Fibroblast of the conjunctiva (primary cell): ENCODE data around the gene CAMSAP2.
A peak's percentile ranks its signal among the peaks of the same experiment; 100 is the strongest.
"Not testable (repeated sequence)": the region's sequence is repeated elsewhere in the genome, so short reads cannot be mapped to it uniquely, and the experiment has no call there.

Experiments used
- DNase-seq: peaks from one replicate; pipeline ENCODE4 v3.0.0-alpha.2; 2010; ENCODE audit warnings: low read depth

CAMSAP2 gene

GRCh38 chr1:200738949-200739651 lies 407 bp downstream of the CAMSAP2 start:
- DNase-seq = peak; percentile 65

- DNase-seq = no peak
These were observed 1.2 kb downstream of the CAMSAP2 start for GRCh38 chr1:200739702-200740570.

GRCh38 chr1:200740571-200741208 lies 2.0 kb downstream of the CAMSAP2 start:
- no peak for DNase-seq

- DNase-seq = no peak
These were observed 3.0 kb downstream of the CAMSAP2 start for GRCh38 chr1:200741551-200742207.

GRCh38 chr1:200744143-200744542 lies 5.5 kb downstream of the CAMSAP2 start:
- no peak for DNase-seq

- no peak for DNase-seq
These were observed 10.4 kb downstream of the CAMSAP2 start for GRCh38 chr1:200749090-200749489.

GRCh38 chr1:200750749-200751148 lies 12.1 kb downstream of the CAMSAP2 start:
- not testable (repeated sequence) for DNase-seq

GRCh38 chr1:200751717-200752116 lies 13.0 kb downstream of the CAMSAP2 start:
- no peak for DNase-seq

GRCh38 chr1:200753650-200754198 lies 15.0 kb downstream of the CAMSAP2 start:
- DNase-seq = no peak

- DNase-seq = no peak
These were observed 16.8 kb downstream of the CAMSAP2 start for GRCh38 chr1:200755456-200755855.

GRCh38 chr1:200762089-200762488 lies 23.4 kb downstream of the CAMSAP2 start:
- DNase-seq = no peak

- DNase-seq = peak; percentile 6
These were observed 28.6 kb downstream of the CAMSAP2 start for GRCh38 chr1:200767321-200767720.

GRCh38 chr1:200771625-200772555 lies 33.2 kb downstream of the CAMSAP2 start:
- no peak for DNase-seq

- DNase-seq = no peak
These were observed 35.6 kb downstream of the CAMSAP2 start for GRCh38 chr1:200774311-200774710.

GRCh38 chr1:200774735-200775444 lies 36.2 kb downstream of the CAMSAP2 start:
- DNase-seq = no peak

- DNase-seq = no peak
These were observed 37.2 kb downstream of the CAMSAP2 start for GRCh38 chr1:200775850-200776249.

- no peak for DNase-seq
These were observed 38.3 kb downstream of the CAMSAP2 start for GRCh38 chr1:200776949-200777348.

- DNase-seq = no peak
These were observed 40.1 kb downstream of the CAMSAP2 start for GRCh38 chr1:200778766-200779165.

- DNase-seq = no peak
These were observed 40.6 kb downstream of the CAMSAP2 start for GRCh38 chr1:200779326-200779725.
